Memory B cell (primary cell): ENCODE measurements around the gene SLC25A25.
"Not testable (repeated sequence)": the region's sequence is repeated elsewhere in the genome, so short reads cannot be mapped to it uniquely, and the experiment has no call there.

Experiments used
- ATAC-seq: fragments of 150-1000 bp; cut with Tn5 transposase; 2 replicates; pipeline ENCODE4 v1.10.0; 2021; ENCODE audit warnings: low read depth, mild to moderate bottlenecking, moderate library complexity
- DNase-seq, 2 donors: peaks; one replicate each; pipeline ENCODE4 v3.0.0; 2022; ENCODE audit warnings: low spot score in 2 of 2
- H3K27ac Mint-ChIP-seq: one replicate; pipeline ENCODE4 v1.8.0; 2022; ENCODE audit warnings: mild to moderate bottlenecking, moderate library complexity, mixed read lengths
- H3K27me3 Mint-ChIP-seq: one replicate; pipeline ENCODE4 v1.8.0; 2022; ENCODE audit warnings: mixed read lengths
- H3K36me3 Mint-ChIP-seq: one replicate; pipeline ENCODE4 v1.8.0; 2022; ENCODE audit warnings: mild to moderate bottlenecking, mixed read lengths
- H3K4me1 Mint-ChIP-seq: one replicate; pipeline ENCODE4 v1.8.0; 2022; ENCODE audit warnings: mixed read lengths
- H3K4me3 Mint-ChIP-seq: one replicate; pipeline ENCODE4 v1.8.0; 2022; ENCODE audit warnings: mild to moderate bottlenecking, moderate library complexity, mixed read lengths
- H3K9me3 Mint-ChIP-seq: one replicate; pipeline ENCODE4 v1.8.0; 2022; ENCODE audit warnings: mixed read lengths

SLC25A25 gene

GRCh38 chr9:128101690-128102089 is 33.7 kb downstream of the SLC25A25 start:
- Mint-ChIP-seq H3K4me3 (no peak overlapping the region), H3K4me1 (no peaks in the 10 kb centered on the region), H3K27ac (no peak overlapping the region), H3K27me3 (no peaks in the 10 kb centered on the region), H3K36me3 (peaks cover 16% of the 10 kb centered on the region), H3K9me3 (no peaks in the 10 kb centered on the region)
- no peak for DNase-seq
- ATAC-seq: no peak

- no peak for DNase-seq
- no peak for ATAC-seq
- H3K9me3 Mint-ChIP-seq: no peaks in the 10 kb centered on the region
- no peaks in the 10 kb centered on the region for H3K27me3 Mint-ChIP-seq
- H3K4me1 Mint-ChIP-seq: no peaks in the 10 kb centered on the region
- peaks cover 16% of the 10 kb centered on the region for H3K36me3 Mint-ChIP-seq
- peak overlapping the region; percentile 6 for H3K27ac Mint-ChIP-seq
- no peak overlapping the region for H3K4me3 Mint-ChIP-seq
Observed at GRCh38 chr9:128102196-128102595, 34.2 kb downstream of the SLC25A25 start.

DNA sequence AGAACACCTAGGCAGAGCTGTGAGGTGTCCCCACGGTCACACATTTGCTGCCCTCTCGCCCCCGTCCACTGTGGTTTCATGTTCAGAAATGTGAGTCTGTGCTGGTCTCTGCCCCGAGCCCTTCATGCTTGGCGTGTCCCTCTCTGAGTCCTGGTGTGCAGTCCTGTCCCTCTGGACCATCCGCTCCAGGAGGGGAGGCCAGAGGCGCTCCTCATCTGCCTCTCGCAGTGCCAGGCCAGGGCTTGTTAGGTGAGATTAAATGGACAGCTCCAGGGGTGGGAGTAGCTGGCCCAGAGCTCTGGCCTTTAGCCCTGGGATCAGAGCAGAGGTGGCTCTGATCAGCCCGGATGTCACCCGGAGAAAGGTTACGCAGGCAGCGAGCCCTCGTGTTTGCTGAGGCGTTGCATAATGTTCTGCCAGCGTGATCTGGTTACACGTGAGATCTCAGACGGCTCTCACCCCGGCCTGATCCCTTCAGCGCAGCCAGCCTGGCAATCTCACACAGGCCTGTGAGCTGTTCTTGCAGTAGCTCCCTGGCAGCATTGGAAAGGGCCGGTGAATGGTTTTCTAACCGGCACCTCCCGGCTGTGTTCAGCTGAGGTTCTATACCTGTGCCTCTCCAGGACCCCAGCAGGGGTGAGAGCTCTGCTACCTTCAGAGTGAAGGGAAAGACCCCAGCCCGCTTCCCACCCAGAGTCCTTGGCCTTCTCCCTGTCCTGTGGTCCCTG is 35.0 kb downstream of the SLC25A25 start:
- peak overlapping the region; percentile 6 for H3K27ac Mint-ChIP-seq
- H3K36me3 Mint-ChIP-seq: peaks cover 21% of the 10 kb centered on the region
- H3K4me3 Mint-ChIP-seq: no peak overlapping the region
- no peaks in the 10 kb centered on the region for H3K27me3 Mint-ChIP-seq
- H3K9me3 Mint-ChIP-seq: no peaks in the 10 kb centered on the region
- H3K4me1 Mint-ChIP-seq: no peaks in the 10 kb centered on the region
- DNase-seq (no peak), ATAC-seq (no peak)

- H3K27me3 Mint-ChIP-seq: no peaks in the 10 kb centered on the region
- H3K27ac Mint-ChIP-seq: no peak overlapping the region
- ATAC-seq (no peak), DNase-seq (no peak)
- H3K36me3 Mint-ChIP-seq: peaks cover 21% of the 10 kb centered on the region
- no peak overlapping the region for H3K4me3 Mint-ChIP-seq
- H3K4me1 Mint-ChIP-seq: no peaks in the 10 kb centered on the region
- no peaks in the 10 kb centered on the region for H3K9me3 Mint-ChIP-seq
Observed at GRCh38 chr9:128103589-128103962, 35.5 kb downstream of the SLC25A25 start.

DNA sequence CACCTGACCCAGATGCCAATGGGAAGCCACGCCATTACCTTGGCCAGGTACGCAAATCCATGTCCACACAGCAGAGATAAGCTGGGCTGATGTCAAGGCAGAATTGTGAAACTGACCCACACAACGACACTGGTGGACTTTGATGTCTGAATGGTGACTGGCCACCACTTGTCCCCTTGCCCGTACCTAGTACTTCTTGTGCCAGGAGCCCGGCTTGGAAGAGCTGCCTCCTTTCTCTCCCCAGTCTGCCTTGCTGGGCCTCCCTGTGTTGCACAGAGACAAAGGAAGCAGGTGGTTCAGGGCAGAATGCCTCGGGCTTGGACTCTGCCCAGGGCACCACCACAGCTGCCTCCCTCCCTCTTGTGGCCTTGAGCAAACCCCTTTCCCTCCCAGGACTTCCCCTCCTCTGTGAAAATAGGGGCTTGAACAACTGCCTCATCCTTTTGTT is 36.2 kb downstream of the SLC25A25 start:
- H3K36me3 Mint-ChIP-seq: peaks cover 21% of the 10 kb centered on the region
- H3K4me3 Mint-ChIP-seq: no peak overlapping the region
- H3K9me3 Mint-ChIP-seq: no peaks in the 10 kb centered on the region
- no peaks in the 10 kb centered on the region for H3K4me1 Mint-ChIP-seq
- DNase-seq: no peak
- no peak for ATAC-seq
- H3K27ac Mint-ChIP-seq: no peak overlapping the region
- no peaks in the 10 kb centered on the region for H3K27me3 Mint-ChIP-seq

DNA sequence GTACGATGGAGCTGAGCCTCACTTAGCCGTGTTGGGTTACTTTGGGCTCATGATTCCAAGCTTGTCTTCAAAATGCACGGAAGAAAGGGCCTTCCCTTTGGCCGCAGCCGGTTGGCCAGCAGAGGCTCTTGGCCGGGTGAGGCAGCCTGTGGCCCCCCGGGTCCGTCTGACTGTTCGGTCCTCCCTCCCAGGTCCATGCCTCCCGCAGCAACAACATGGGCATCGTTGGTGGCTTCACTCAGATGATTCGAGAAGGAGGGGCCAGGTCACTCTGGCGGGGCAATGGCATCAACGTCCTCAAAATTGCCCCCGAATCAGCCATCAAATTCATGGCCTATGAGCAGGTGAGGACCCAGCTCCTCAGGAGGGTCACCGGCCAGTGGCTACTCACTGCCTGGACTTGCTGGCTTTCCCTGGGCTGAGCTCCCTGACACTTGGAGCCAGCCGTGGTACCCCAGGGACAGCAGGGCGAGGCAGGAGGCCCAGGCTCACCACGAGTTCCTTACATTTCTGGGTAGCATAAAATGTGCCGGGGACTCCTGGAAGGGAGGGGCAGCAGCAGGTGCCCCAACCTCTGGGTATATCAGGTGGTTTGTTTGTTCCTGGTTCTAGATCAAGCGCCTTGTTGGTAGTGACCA is 37.6 kb downstream of the SLC25A25 start:
- no peak overlapping the region for H3K27ac Mint-ChIP-seq
- DNase-seq (no peak), ATAC-seq (no peak)
- H3K4me1 Mint-ChIP-seq: no peaks in the 10 kb centered on the region
- no peaks in the 10 kb centered on the region for H3K9me3 Mint-ChIP-seq
- no peaks in the 10 kb centered on the region for H3K27me3 Mint-ChIP-seq
- H3K4me3 Mint-ChIP-seq: no peak overlapping the region
- peaks cover 25% of the 10 kb centered on the region for H3K36me3 Mint-ChIP-seq

DNA sequence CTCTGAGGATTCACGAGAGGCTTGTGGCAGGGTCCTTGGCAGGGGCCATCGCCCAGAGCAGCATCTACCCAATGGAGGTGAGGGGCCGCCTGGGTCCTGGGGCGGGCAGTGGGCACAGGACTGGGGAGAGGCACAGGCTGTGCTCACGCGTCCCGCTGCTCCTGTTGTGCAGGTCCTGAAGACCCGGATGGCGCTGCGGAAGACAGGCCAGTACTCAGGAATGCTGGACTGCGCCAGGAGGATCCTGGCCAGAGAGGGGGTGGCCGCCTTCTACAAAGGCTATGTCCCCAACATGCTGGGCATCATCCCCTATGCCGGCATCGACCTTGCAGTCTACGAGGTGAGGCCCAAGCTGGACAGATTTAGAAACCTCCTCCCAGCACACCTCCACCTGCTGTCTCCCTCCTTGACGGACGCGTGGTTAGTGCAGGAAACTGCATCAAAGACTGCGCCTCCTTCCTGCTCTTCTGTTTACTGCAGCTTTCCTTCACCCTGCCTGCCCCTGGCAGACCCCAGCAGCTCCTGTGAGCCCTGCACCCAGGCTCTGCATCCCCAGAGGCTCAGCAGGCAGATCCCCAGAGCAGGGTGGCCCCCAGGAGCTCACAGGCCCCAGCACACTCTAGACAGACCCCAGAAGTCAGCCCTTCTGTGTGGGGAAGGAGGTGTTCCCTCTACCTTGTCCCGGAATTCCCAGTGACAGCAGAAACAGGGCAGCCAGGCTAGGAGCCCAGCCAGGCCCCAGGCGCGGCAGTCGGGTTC is 38.3 kb downstream of the SLC25A25 start:
- Mint-ChIP-seq H3K27ac (no peak overlapping the region), H3K36me3 (peaks cover 21% of the 10 kb centered on the region)

GRCh38 chr9:128106940-128107467 is 39.0 kb downstream of the SLC25A25 start:
- no peak for DNase-seq
- Mint-ChIP-seq H3K36me3 (peaks cover 19% of the 10 kb centered on the region), H3K27me3 (no peaks in the 10 kb centered on the region), H3K27ac (no peak overlapping the region), H3K4me3 (no peak overlapping the region), H3K9me3 (no peaks in the 10 kb centered on the region), H3K4me1 (no peaks in the 10 kb centered on the region)
- no peak for ATAC-seq

More for the DNA sequence above, 38.3 kb downstream of the SLC25A25 start:
- Mint-ChIP-seq H3K4me1 (no peaks in the 10 kb centered on the region), H3K27me3 (no peaks in the 10 kb centered on the region), H3K9me3 (no peaks in the 10 kb centered on the region), H3K4me3 (no peak overlapping the region)
- DNase-seq (no peak), ATAC-seq (no peak)

- no peak overlapping the region for H3K4me3 Mint-ChIP-seq
- H3K36me3 Mint-ChIP-seq: peaks cover 15% of the 10 kb centered on the region
- no peak overlapping the region for H3K27ac Mint-ChIP-seq
- no peaks in the 10 kb centered on the region for H3K9me3 Mint-ChIP-seq
- no peaks in the 10 kb centered on the region for H3K4me1 Mint-ChIP-seq
- no peak for DNase-seq
- no peaks in the 10 kb centered on the region for H3K27me3 Mint-ChIP-seq
- no peak for ATAC-seq
Observed at GRCh38 chr9:128107468-128108268, 39.6 kb downstream of the SLC25A25 start.

DNA sequence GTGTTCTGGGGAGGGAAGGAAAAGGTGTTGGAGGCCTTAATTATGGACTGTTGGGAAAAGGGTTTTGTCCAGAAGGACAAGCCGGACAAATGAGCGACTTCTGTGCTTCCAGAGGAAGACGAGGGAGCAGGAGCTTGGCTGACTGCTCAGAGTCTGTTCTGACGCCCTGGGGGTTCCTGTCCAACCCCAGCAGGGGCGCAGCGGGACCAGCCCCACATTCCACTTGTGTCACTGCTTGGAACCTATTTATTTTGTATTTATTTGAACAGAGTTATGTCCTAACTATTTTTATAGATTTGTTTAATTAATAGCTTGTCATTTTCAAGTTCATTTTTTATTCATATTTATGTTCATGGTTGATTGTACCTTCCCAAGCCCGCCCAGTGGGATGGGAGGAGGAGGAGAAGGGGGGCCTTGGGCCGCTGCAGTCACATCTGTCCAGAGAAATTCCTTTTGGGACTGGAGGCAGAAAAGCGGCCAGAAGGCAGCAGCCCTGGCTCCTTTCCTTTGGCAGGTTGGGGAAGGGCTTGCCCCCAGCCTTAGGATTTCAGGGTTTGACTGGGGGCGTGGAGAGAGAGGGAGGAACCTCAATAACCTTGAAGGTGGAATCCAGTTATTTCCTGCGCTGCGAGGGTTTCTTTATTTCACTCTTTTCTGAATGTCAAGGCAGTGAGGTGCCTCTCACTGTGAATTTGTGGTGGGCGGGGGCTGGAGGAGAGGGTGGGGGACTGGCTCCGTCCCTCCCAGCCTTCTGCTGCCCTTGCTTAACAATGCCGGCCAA is 40.4 kb downstream of the SLC25A25 start:
- H3K9me3 Mint-ChIP-seq: no peaks in the 10 kb centered on the region
- H3K36me3 Mint-ChIP-seq: peaks cover 15% of the 10 kb centered on the region
- H3K27me3 Mint-ChIP-seq: no peaks in the 10 kb centered on the region
- peaks cover 2% of the 10 kb centered on the region for H3K4me1 Mint-ChIP-seq
- ATAC-seq (no peak), DNase-seq (no peak)
- H3K27ac Mint-ChIP-seq: no peak overlapping the region
- H3K4me3 Mint-ChIP-seq: no peak overlapping the region

- H3K36me3 Mint-ChIP-seq: peaks cover 17% of the 10 kb centered on the region
- no peaks in the 10 kb centered on the region for H3K9me3 Mint-ChIP-seq
- H3K27ac Mint-ChIP-seq: no peak overlapping the region
- no peaks in the 10 kb centered on the region for H3K27me3 Mint-ChIP-seq
- peaks cover 3% of the 10 kb centered on the region for H3K4me1 Mint-ChIP-seq
- DNase-seq: no peak
- ATAC-seq: no peak
- H3K4me3 Mint-ChIP-seq: no peak overlapping the region
Observed at GRCh38 chr9:128109050-128109709, 41.1 kb downstream of the SLC25A25 start.

- not testable (repeated sequence) for H3K9me3 Mint-ChIP-seq, H3K4me3 Mint-ChIP-seq, ATAC-seq, H3K27me3 Mint-ChIP-seq, DNase-seq
- Mint-ChIP-seq H3K36me3 (peaks cover 15% of the 10 kb centered on the region), H3K27ac (peak overlapping the region; percentile 1), H3K4me1 (peaks cover 13% of the 10 kb centered on the region)
Observed at GRCh38 chr9:128111726-128112125, 43.7 kb downstream of the SLC25A25 start.
